ENCODE results near the gene KIAA0586. TPM values are rescaled to one million over a fixed set of nuclear protein-coding genes. Genes with fewer than 3 reads are reported as not detected.
A peak's percentile ranks its signal among the peaks of the same experiment; 100 is the strongest.

KIAA0586 gene
- 10 to 100 TPM; 12.0 to 26.3 (median 12.2) TPM for total RNA-seq

- no peak for TF ChIP-seq CTCF (IDR thresholded peaks at IDR 0.05)
- peak; percentile 91 for DNase-seq (ENCODE audit: low spot score)
- ATAC-seq (ENCODE audit: low FRiP score): peak; percentile 97
Observed at GRCh38 chr14:58427281-58428117, at the start of gene KIAA0586, which contains the start of gene TIMM9. Gene KIAA0586, plus strand, starts transcription at chr14:58427719. Its CDS starts 546 bp downstream, at chr14:58428265. Gene TIMM9, minus strand, starts transcription at chr14:58427531. Its CDS starts 15,586 bp downstream, at chr14:58411945.

GRCh38 chr14:58390830-58391229 is 36.7 kb upstream of the KIAA0586 start:
- ATAC-seq (ENCODE audit: low FRiP score) (no peak), DNase-seq (ENCODE audit: low spot score) (no peak)
- no peak for TF ChIP-seq CTCF (IDR thresholded peaks at IDR 0.05)

- no peak for TF ChIP-seq CTCF (IDR thresholded peaks at IDR 0.05)
- ATAC-seq (ENCODE audit: low FRiP score) (no peak), DNase-seq (ENCODE audit: low spot score) (no peak)
Observed at GRCh38 chr14:58395562-58395811, 32.0 kb upstream of the KIAA0586 start.

GRCh38 chr14:58395812-58396788 is 31.4 kb upstream of the KIAA0586 start, which contains the start of gene TOMM20L:
Gene TOMM20L, plus strand, starts transcription at chr14:58395930. Its CDS starts 28 bp downstream, at chr14:58395958.
- DNase-seq (ENCODE audit: low spot score) (peak; percentile 36), ATAC-seq (ENCODE audit: low FRiP score) (peak; percentile 92)
- peak in 2 of 3 donors; percentile 87 to 92 for TF ChIP-seq CTCF (IDR thresholded peaks at IDR 0.05)

GRCh38 chr14:58397156-58397555 is 30.4 kb upstream of the KIAA0586 start:
- DNase-seq (ENCODE audit: low spot score) (no peak), ATAC-seq (ENCODE audit: low FRiP score) (no peak)
- no peak for TF ChIP-seq CTCF (IDR thresholded peaks at IDR 0.05)

GRCh38 chr14:58398495-58398894 is 29.0 kb upstream of the KIAA0586 start:
- ATAC-seq (ENCODE audit: low FRiP score) (no peak), DNase-seq (ENCODE audit: low spot score) (no peak)
- TF ChIP-seq CTCF (IDR thresholded peaks at IDR 0.05): no peak

Measured in omental fat pad (tissue), 4 donors.